GM04503 (cell line): ENCODE data around the gene FAF2.
"Not testable (repeated sequence)": the region's sequence is repeated elsewhere in the genome, so short reads cannot be mapped to it uniquely, and the experiment has no call there.

ENCODE experiments used
- DNase-seq: peaks from one replicate; pipeline ENCODE4 v3.0.0-alpha.2; 2012; ENCODE audit warnings: low read depth

The FAF2 gene

GRCh38 chr5:176545388-176545736 lies 97.2 kb downstream of the FAF2 start:
- no peak for DNase-seq

DNA sequence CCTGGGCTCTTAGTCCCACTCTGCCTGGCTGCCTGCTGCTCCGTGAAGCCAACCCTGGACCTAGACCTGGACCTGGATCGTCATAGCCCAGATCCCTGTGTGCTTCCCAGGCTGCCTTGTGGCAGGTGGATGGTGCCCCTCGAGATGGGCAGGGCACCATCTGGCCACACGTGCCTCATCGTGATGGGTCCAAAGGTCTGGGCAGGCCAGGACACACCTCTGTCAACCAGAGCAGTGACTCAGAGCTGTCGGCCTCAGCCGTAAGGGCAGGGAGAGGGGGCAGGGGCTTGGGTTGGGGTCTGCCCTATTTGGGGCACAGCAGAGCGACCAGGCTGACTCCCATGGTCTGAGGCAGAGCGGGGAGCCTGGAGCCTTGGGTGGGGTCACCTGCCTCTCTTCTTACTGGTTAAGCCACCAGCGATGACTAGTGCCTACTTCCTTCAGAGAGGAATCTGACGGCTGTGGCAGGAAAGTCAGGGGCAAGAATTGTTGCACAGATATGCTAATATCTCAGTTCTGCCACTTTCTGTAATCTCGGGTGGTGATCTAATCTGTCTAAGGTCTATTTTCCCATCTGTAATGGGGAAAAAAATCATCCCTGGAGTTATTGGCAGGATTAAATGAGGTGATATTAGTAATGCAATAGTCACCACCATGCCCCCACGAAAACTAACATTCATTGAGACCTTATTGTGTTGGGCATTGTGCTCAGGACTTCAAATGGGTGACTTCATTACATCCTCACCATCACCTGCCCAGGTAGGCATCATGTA lies 97.7 kb downstream of the FAF2 start:
- no peak for DNase-seq

- no peak for DNase-seq
Measured at GRCh38 chr5:176547802-176548201, 99.6 kb downstream of the FAF2 start.

GRCh38 chr5:176548967-176549444 lies 100.8 kb downstream of the FAF2 start, which contains the start of gene CDHR2:
Gene CDHR2 (plus strand): TSS chr5:176549342. CDS start chr5:176565353, 16,011 bp downstream.
- no peak for DNase-seq

GRCh38 chr5:176549871-176550270 lies 101.7 kb downstream of the FAF2 start:
- no peak for DNase-seq

GRCh38 chr5:176550275-176550831 lies 102.2 kb downstream of the FAF2 start:
- DNase-seq, result no peak

- not testable (repeated sequence) for DNase-seq
Measured at GRCh38 chr5:176550937-176551336, 102.8 kb downstream of the FAF2 start.

GRCh38 chr5:176552332-176552869 lies 104.2 kb downstream of the FAF2 start:
- no peak for DNase-seq

DNA sequence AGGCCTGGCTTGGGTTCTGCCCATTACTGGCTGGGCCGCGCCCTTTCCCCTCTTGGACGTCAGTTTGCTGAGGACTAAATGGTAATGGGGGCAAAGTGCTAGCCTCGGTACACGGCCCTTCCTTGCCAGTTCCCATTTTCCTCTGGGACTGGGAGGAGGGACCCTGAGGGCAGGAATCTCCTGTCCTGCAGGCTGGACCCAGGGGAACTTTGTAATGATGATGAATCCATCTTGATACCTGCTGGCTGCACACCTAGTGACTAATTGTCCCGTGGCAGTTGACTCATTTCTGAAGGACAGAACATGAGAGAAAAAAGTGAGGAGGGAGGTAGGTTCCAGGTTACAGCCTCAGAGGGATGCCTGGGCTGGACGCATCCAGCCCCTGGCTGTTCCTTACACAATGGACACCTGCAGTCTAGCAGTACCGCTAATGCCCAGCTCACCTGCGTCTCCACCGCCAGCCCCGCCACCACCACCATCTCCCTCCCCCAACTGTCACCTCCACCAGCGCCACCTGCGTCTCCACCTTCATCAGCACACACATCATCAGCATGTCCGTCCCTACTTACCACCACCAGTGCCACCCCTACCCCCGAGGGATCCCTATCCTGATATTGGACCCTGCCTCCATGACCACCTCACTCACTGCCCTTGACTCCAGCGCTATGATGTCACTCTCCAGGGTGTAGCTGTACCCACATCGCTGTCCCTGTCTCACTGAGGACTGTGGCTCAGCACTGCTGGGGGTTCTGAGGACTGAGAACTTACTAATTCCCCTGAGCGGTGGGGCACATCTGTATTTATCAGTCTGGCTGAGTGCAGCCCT lies 105.3 kb downstream of the FAF2 start:
- no peak for DNase-seq

DNA sequence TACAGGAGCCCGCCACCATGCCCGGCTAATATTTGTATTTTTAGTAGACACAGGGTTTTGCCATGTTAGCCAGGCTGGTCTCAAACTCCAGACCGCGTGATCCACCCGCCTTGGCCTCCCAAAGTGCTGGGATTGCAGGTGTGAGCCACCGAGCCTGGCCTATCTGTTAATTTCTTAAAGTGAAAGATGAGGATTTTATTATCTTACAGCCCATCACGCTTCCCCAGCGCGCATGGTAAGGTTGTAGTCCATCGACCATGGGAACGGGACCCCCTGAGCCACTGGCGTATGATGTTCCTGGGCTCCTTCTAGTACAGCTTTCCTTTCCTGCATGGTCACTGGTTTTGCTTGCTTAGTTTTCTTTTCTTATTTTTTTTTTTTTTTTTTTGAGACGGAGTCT lies 109.7 kb downstream of the FAF2 start:
- no peak for DNase-seq
